NK-92 (cell line): ENCODE results near the gene HJURP.

Source experiments
- DNase-seq: peaks from one replicate; lab custom pipeline; 2025; ENCODE audit not compliant: unreplicated experiment; lab: John Stamatoyannopoulos, UW

The HJURP gene

DNA sequence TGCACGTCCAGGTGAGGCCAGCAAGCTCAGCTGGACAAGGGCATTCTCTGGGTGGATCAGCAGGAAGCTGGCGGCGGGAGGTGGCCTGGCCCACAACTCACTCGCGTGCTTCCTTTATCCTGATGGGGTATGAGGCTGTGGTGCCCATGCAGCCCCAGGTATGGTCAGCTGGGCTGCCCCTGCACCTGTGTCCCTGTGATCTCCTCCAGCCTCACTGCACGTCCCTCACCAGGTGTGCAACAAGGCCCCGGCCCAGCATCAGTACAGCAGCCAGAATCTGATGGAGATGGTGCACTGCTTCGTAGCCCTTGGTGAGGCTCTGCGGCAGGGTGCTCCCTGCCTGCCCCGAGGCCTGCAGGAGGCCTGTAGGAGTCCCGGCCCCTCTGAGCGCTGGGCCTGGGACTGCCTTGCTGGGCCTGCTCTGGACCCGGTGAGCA, 58.6 kb downstream of the HJURP start:
- DNase-seq: no peak

DNA sequence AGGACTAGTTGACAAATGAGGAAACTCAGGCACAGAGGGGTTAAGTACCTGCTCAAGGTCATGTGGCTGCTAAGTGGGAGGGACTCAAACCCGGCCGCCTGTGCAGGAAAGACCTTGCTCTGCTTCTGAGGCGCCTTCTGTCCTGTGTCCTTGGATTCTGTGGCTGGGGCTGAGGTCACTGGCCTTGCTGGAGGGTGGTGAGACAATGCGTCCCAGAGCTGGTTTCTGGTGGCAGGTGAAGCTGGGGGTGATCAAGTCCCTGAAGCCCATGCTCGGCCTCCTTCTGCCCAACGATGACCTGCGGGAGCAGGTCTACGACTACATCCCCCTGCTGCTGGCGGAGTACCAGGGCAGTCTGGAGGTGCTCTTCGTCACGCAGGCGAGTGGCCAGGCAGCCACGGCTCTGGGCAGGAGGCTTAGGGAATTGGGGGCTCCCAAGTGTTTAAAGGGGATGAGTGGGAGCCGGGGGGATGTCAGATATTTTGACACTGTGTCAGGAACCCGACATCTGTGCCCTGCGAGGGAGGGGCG, 60.1 kb downstream of the HJURP start:
- DNase-seq: no peak

DNA sequence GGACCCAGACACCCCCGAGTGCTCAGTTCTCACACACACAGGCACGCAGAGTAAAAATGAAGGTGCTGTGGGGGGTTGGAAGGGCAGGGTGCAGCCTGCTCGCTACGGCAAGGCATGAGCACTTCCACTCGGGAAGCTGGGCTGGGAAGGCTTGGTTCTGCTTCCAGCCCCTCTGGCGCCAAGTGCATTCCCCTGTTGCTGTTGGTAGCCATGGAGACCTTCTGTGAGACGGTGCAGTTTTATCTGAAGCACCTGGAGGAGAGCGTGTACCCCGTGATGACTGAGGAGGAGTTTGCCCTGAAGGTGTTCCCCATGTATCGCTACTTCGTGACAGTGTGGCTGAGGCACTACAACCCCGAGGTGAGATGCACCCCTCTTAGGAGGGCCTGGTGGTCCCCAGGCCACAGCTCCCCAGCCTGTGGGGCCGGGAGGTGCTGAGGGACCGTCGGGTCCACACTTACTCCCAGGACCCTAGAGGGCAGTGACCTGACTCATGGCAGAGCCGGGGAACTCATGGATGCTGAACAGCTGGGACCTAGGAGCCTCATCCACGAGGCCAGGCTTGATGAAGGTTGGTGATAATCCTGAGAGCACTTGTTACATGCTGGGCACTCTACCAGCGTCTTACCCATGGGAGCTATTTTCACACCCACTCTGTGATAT, 60.7 kb downstream of the HJURP start:
- no peak for DNase-seq

DNA sequence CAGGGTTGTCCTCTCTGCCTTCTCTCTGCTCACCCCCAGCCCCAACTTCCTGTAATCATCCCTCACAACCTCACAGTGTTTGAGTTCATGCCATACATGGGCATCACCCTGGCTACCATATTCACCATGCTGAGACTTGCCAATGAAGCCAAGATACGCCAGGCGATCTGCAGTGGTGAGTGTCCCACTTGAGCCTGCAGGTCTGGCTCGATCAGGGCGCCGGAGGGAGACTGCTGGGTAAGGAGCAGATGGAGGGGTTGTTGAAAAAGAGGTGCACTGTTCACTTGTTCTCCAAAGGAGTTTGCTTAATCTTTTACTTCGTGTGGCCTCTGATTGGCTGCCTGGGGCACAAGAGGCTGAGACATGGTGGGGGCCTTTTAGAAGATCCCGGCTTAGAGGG, 61.6 kb downstream of the HJURP start:
- no peak for DNase-seq

DNA sequence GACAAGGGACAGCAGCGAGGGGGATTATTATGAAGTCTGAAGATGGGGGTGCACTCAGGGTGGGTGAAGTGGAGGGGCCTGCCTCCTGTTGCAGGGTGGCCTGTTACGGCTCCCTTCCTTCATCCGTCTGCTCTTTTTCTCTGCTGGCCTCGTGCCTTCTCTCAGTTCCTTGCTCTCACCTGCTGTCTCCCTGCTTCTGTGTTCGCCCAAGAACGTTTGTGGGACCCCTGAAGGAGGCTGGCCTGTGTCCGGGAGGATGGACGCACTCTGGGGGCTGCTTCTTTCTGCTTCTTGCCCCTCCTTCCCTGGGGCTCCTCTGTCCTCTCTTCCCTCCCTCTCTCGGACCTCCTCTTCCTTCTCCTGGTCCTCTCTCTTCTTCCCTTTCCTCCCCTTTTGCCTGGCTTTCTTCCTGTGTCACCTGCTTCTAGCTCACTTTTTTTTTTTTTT, 62.4 kb downstream of the HJURP start:
- no peak for DNase-seq

DNA sequence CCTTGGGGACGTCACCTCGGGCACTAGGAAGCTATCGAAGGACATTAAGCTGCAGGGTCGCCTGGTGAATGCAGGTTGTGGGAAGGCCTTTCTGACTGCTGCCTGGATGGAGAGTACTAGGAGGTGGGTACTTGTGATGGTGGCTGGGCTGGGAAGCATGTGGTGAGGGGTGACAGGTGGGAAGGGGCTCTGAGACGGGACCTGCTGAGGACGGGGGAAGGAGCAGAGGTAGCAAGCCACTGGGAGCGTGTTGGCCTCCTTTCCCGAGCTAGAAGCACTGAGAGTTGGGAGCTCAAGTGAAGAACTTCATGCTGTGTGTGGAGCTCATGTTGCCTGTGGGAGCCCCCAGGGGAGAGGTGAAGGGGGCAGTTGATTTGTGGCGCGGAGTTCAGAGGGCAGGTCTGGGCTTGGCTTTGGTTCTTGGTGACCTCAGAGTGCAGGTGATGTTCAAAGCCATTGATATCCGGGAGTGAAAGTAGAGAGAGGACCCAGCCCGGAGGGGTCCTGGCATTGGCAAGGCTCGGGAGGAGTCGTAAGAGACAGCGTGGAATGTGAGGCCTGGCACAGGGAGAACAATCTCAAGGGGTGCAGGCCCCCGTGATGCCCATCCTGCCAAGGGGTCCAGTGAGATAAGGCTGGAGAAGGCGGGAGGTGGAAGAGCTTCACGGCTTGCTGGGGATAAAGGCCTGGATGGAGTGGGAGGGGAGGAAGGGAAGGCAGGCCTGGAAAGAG, 63.0 kb downstream of the HJURP start:
- no peak for DNase-seq

DNA sequence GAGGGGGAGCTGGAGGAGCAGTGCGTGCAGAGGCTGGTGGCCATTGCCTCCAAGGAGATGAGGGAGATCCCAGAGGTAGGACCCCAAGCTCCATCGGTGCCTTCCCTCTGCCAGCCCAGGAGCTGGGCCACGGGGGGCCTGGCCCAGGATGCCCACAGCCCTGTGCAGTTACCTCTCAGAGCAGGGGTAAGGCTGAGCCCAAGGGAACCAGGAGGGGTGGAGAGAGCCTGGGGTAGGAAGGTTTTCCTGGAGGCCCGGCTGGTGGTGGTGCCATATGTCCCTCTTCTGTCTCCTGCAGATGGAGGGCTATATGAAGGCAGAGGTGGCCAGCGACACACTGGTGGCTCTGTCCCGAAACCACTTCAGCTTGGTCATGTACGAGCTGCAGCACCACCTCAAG, 64.8 kb downstream of the HJURP start:
- no peak for DNase-seq
